HG03558 (cell line): ENCODE data around the gene MYOCD.

Experiments
- ATAC-seq: cut with Tn5 transposase; IDR thresholded peaks from one replicate; pipeline ENCODE4 v1.9.1; 2021; ENCODE audit warnings: moderate number of reproducible peaks; ENCODE audit not compliant: unreplicated experiment; ENCODE audit errors: extremely low read depth

MYOCD gene

DNA sequence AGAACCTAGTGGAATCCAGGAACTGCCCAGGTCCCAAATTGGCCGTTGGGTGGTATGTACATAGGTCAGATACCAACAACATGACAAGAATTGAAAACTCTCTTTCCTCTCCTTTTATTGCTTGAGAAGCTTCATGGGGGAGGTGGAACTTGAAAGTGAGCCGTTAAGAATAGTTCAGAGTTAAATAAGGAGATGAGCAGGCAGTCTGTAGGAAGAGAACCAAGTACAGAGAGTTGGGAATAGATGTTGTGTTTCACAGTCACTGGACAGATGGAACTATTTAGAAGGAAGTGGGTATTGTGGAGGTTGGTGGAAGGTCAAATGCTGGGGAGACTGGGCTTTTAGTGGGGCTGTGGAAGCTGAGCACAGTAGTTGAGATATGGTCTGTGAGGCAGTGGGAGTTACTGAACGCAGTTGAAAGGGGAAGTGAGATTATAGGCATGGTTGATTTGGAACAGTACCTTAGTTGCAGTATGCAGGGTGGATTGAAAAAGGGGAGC lies 150.0 kb downstream of the MYOCD start:
- peak; percentile 99 for ATAC-seq
